Thymus (tissue), 14 donors: Measurements from ENCODE around the gene LIN28B. TPM values are rescaled to one million over a fixed set of nuclear protein-coding genes. Genes with fewer than 3 reads are reported as not detected.

Experiments
- DNase-seq, 9 donors: peaks; one replicate each; pipeline ENCODE4 v3.0.0-alpha.2; 2013; ENCODE audit warnings: low spot score in 9 of 9, low read depth in 6 of 9, missing footprints in 1 of 9
- H3K27ac ChIP-seq, 2 donors: one replicate each; pipeline ENCODE4 v1.5.1; 2013; ENCODE audit warnings: control low read depth in 1 of 2, low read depth in 1 of 2, low read length in 1 of 2, mild to moderate bottlenecking in 1 of 2, moderate library complexity in 1 of 2
- H3K27me3 ChIP-seq, 2 donors: one replicate each; pipeline ENCODE4 v1.5.1; 2013; ENCODE audit warnings: low read length in 1 of 2; ENCODE audit not compliant: control insufficient read depth in 2 of 2, insufficient read depth in 1 of 2
- H3K36me3 ChIP-seq, 2 donors: one replicate each; pipeline ENCODE4 v1.5.1; 2013; ENCODE audit warnings: low read length in 1 of 2, mild to moderate bottlenecking in 1 of 2, moderate library complexity in 1 of 2; ENCODE audit not compliant: control insufficient read depth in 2 of 2, insufficient read depth in 2 of 2
- H3K4me1 ChIP-seq, 2 donors: one replicate each; pipeline ENCODE4 v1.5.1; 2013; ENCODE audit warnings: low read length in 2 of 2; ENCODE audit not compliant: control insufficient read depth in 2 of 2, insufficient read depth in 2 of 2
- H3K4me3 ChIP-seq, 2 donors: one replicate each; pipeline ENCODE4 v1.5.1; 2013; ENCODE audit warnings: low read length in 2 of 2, control low read depth in 1 of 2, mild to moderate bottlenecking in 1 of 2
- H3K9me3 ChIP-seq, 2 donors: one replicate each; pipeline ENCODE4 v1.5.1; 2013; ENCODE audit warnings: low read length in 1 of 2, mild to moderate bottlenecking in 1 of 2; ENCODE audit not compliant: control insufficient read depth in 2 of 2, insufficient read depth in 1 of 2
- WGBS: extraction: QIAGEN DNeasy Blood & Tissue Kit; methylation state at CpG from one replicate; pipeline ENCODE4 v1.1.7; 2013; 5-methylcytosine and 5-hydroxymethylcytosine counted together
- long read RNA-seq, 10 donors: transcript quantifications; one replicate each; lab custom pipeline, GENCODE V29; 2026
- polyA plus RNA-seq: library from polyadenylated mRNA; stranded (reverse); fragments of 200-250 nt; gene quantifications from one replicate; pipeline ENCODE4 v1.2.3, GENCODE V29; 2013
- total RNA-seq: library from RNA; stranded (reverse); fragments of 120-200 nt; gene quantifications from one replicate; pipeline ENCODE4 v1.2.4, GENCODE V29; 2013
- donor health status: healthy.

LIN28B gene
- total RNA-seq (5.1 TPM), polyA plus RNA-seq (0.02 TPM)
- long read RNA-seq, donor 1, result 0 reads
- long read RNA-seq, donor 2, result 0 reads
- long read RNA-seq, donor 3, full-length matches to known transcripts, result 1 of 1 reads
- long read RNA-seq, donor 3, partial matches to known transcripts, result 0 of 1 reads
- long read RNA-seq, donor 3, other reads (novel, unspliced or antisense), result 0 of 1 reads
- long read RNA-seq, donor 4, result 0 reads
- long read RNA-seq, donor 5, result 0 reads
- long read RNA-seq, donor 6, result 0 reads
- long read RNA-seq, donor 7, result 0 reads
- long read RNA-seq, donor 8, full-length matches to known transcripts, result 1 of 1 reads
- long read RNA-seq, donor 8, partial matches to known transcripts, result 0 of 1 reads
- long read RNA-seq, donor 8, other reads (novel, unspliced or antisense), result 0 of 1 reads
- long read RNA-seq, donor 9, result 0 reads
- long read RNA-seq, donor 10, result 0 reads

- peak within 1 kb of the TSS in 1 of 2 donors; percentile 64 for H3K4me3 ChIP-seq
- peaks cover 24 to 39% of the 10 kb centered on the region in 2 donors for H3K27me3 ChIP-seq
- H3K4me1 ChIP-seq, result peaks cover 0 to 9% of the 10 kb centered on the region in 2 donors
- 4% methylated on average over 15 of the region's 15 CpGs for WGBS
- DNase-seq, result peak in 1 of 9 donors; percentile 73
- H3K36me3 ChIP-seq, result no peaks in the 10 kb centered on the region
- H3K9me3 ChIP-seq, result no peaks in the 10 kb centered on the region
- H3K27ac ChIP-seq, result peak within 1 kb of the TSS in 1 of 2 donors; percentile 80
Observed at GRCh38 chr6:104956731-104957294, at the start of gene LIN28B. Gene LIN28B, plus strand, starts transcription at chr6:104957107. Its CDS starts 144 bp downstream, at chr6:104957251.

- Histone ChIP-seq H3K27me3 (no peaks in the 10 kb centered on the region), H3K27ac (no peak overlapping the region), H3K4me3 (no peak overlapping the region), H3K36me3 (no peaks in the 10 kb centered on the region), H3K4me1 (no peaks in the 10 kb centered on the region), H3K9me3 (no peaks in the 10 kb centered on the region)
- 94% methylated on average over 6 of the region's 6 CpGs for WGBS
- DNase-seq, result no peak
Observed at GRCh38 chr6:104908031-104908887, 48.6 kb upstream of the LIN28B start.

- no peaks in the 10 kb centered on the region for H3K9me3 ChIP-seq
- H3K27ac ChIP-seq, result no peak overlapping the region
- H3K27me3 ChIP-seq, result no peaks in the 10 kb centered on the region
- no peaks in the 10 kb centered on the region for H3K36me3 ChIP-seq
- H3K4me1 ChIP-seq, result no peaks in the 10 kb centered on the region
- DNase-seq, result no peak
- 90% methylated on average over 2 of the region's 2 CpGs for WGBS
- no peak overlapping the region for H3K4me3 ChIP-seq
Observed at GRCh38 chr6:104908888-104909525, 47.9 kb upstream of the LIN28B start.

GRCh38 chr6:104921896-104922295 is 35.0 kb upstream of the LIN28B start:
- H3K4me1 ChIP-seq, result no peaks in the 10 kb centered on the region
- no peak overlapping the region for H3K27ac ChIP-seq
- H3K27me3 ChIP-seq, result no peaks in the 10 kb centered on the region
- 89% methylated on average over 1 of the region's 1 CpG for WGBS
- no peaks in the 10 kb centered on the region for H3K36me3 ChIP-seq
- no peak overlapping the region for H3K4me3 ChIP-seq
- no peak for DNase-seq
- no peaks in the 10 kb centered on the region for H3K9me3 ChIP-seq

- 92% methylated on average over 3 of the region's 3 CpGs for WGBS
- H3K36me3 ChIP-seq, result no peaks in the 10 kb centered on the region
- no peaks in the 10 kb centered on the region for H3K27me3 ChIP-seq
- H3K9me3 ChIP-seq, result no peaks in the 10 kb centered on the region
- no peak overlapping the region for H3K4me3 ChIP-seq
- DNase-seq, result no peak
- no peak overlapping the region for H3K27ac ChIP-seq
- no peaks in the 10 kb centered on the region for H3K4me1 ChIP-seq
Observed at GRCh38 chr6:104928141-104928540, 28.8 kb upstream of the LIN28B start.

GRCh38 chr6:104929353-104929752 is 27.6 kb upstream of the LIN28B start:
- Histone ChIP-seq H3K4me1 (no peaks in the 10 kb centered on the region), H3K9me3 (no peaks in the 10 kb centered on the region), H3K27me3 (no peaks in the 10 kb centered on the region), H3K27ac (no peak overlapping the region), H3K4me3 (no peak overlapping the region), H3K36me3 (no peaks in the 10 kb centered on the region)
- DNase-seq, result no peak
- WGBS, result 57% methylated on average over 5 of the region's 5 CpGs

- no peaks in the 10 kb centered on the region for H3K9me3 ChIP-seq
- H3K27me3 ChIP-seq, result no peaks in the 10 kb centered on the region
- no peak overlapping the region for H3K27ac ChIP-seq
- H3K36me3 ChIP-seq, result no peaks in the 10 kb centered on the region
- no peaks in the 10 kb centered on the region for H3K4me1 ChIP-seq
- no peak overlapping the region for H3K4me3 ChIP-seq
- DNase-seq, result no peak
- 92% methylated on average over 2 of the region's 2 CpGs for WGBS
Observed at GRCh38 chr6:104930939-104931338, 26.0 kb upstream of the LIN28B start.

- no peak overlapping the region for H3K4me3 ChIP-seq
- peaks cover 3 to 5% of the 10 kb centered on the region in 2 donors for H3K4me1 ChIP-seq
- DNase-seq, result no peak
- H3K9me3 ChIP-seq, result peaks cover 7 to 9% of the 10 kb centered on the region in 2 donors
- peaks cover 25 to 27% of the 10 kb centered on the region in 2 donors for H3K27me3 ChIP-seq
- H3K36me3 ChIP-seq, result no peaks in the 10 kb centered on the region
- WGBS, result 96% methylated on average over 38 of the region's 38 CpGs
- no peak overlapping the region for H3K27ac ChIP-seq
Observed at GRCh38 chr6:104936766-104937535, 20.0 kb upstream of the LIN28B start.
